GM12891 (cell line): ENCODE results near the gene MEF2C.

Source experiments
- DNase-seq: peaks from one replicate; pipeline ENCODE4 v3.0.0; 2011; ENCODE audit warnings: low spot score; ENCODE audit not compliant: insufficient read length
- FAIRE-seq: peaks from 2 replicates; lab custom pipeline; 2011; peaks lifted over from hg19 to GRCh38; lab: Jason Lieb, UNC
- PAX5 ChIP-seq: IDR thresholded peaks from 2 replicates; pipeline ENCODE4 v1.6.1; 2011; ENCODE audit warnings: low read length, moderate library complexity, mild to moderate bottlenecking; ENCODE audit not compliant: insufficient read depth, severe bottlenecking
- POLR2A ChIP-seq: IDR thresholded peaks from 2 replicates; pipeline ENCODE4 v1.6.1; 2011; ENCODE audit warnings: low read depth, low read length, control low read depth
- POLR2AphosphoS5 ChIP-seq: IDR thresholded peaks from 2 replicates; pipeline ENCODE4 v1.6.1; 2011; ENCODE audit warnings: low read depth, low read length, control low read depth
- POU2F2 ChIP-seq: IDR thresholded peaks from 2 replicates; pipeline ENCODE4 v1.6.1; 2011; ENCODE audit warnings: low read depth, mild to moderate bottlenecking, control low read depth, low read length, moderate library complexity
- SPI1 ChIP-seq: IDR thresholded peaks from 2 replicates; pipeline ENCODE4 v1.6.1; 2011; ENCODE audit warnings: low read depth, low read length, control low read depth
- TAF1 ChIP-seq: IDR thresholded peaks from 2 replicates; pipeline ENCODE4 v1.6.1; 2011; ENCODE audit warnings: low read depth, low read length, control low read depth

Gene MEF2C

GRCh38 chr5:88693071-88693932 is 189.7 kb downstream of the MEF2C start:
- TF ChIP-seq SPI1, result no peak
- no peak for TF ChIP-seq POU2F2
- no peak for TF ChIP-seq PAX5
- no peak for TF ChIP-seq POLR2A
- TF ChIP-seq POLR2AphosphoS5, result no peak
- no peak for TF ChIP-seq TAF1
- FAIRE-seq (no peak), DNase-seq (no peak)

GRCh38 chr5:88691945-88692868 is 190.8 kb downstream of the MEF2C start:
- no peak for FAIRE-seq
- TF ChIP-seq TAF1 (no peak), POLR2AphosphoS5 (no peak), PAX5 (no peak), SPI1 (no peak), POLR2A (no peak), POU2F2 (no peak)
- DNase-seq, result no peak

GRCh38 chr5:88691230-88691582 is 191.8 kb downstream of the MEF2C start:
- TF ChIP-seq SPI1, result no peak
- TF ChIP-seq PAX5, result no peak
- TF ChIP-seq TAF1, result no peak
- no peak for TF ChIP-seq POLR2AphosphoS5
- no peak for TF ChIP-seq POU2F2
- DNase-seq (no peak), FAIRE-seq (no peak)

GRCh38 chr5:88690409-88691229 is 192.4 kb downstream of the MEF2C start:
- no peak for TF ChIP-seq TAF1
- TF ChIP-seq POU2F2, result peak; percentile 68; the same call in 1 of the 2 replicates
- TF ChIP-seq SPI1, result no peak
- no peak for TF ChIP-seq POLR2A
- TF ChIP-seq POLR2AphosphoS5, result no peak
- no peak for TF ChIP-seq PAX5
- no peak for DNase-seq
- peak; percentile 92 for FAIRE-seq

- TF ChIP-seq SPI1 (no peak), PAX5 (no peak), POLR2A (no peak), POU2F2 (no peak), POLR2AphosphoS5 (no peak), TAF1 (no peak)
- FAIRE-seq (no peak), DNase-seq (no peak)
These were observed 193.1 kb downstream of the MEF2C start for GRCh38 chr5:88689668-88690408.

GRCh38 chr5:88688984-88689667 is 193.9 kb downstream of the MEF2C start:
- FAIRE-seq (no peak), DNase-seq (no peak)
- TF ChIP-seq POLR2A (no peak), PAX5 (no peak)

- FAIRE-seq (no peak), DNase-seq (no peak)
- TF ChIP-seq POLR2A, result no peak
- TF ChIP-seq POLR2AphosphoS5, result no peak
- no peak for TF ChIP-seq SPI1
- no peak for TF ChIP-seq PAX5
- TF ChIP-seq POU2F2, result no peak
- TF ChIP-seq TAF1, result no peak
These were observed 194.6 kb downstream of the MEF2C start for GRCh38 chr5:88688156-88688983.
